Gastroesophageal sphincter (tissue), 3 donors: Measurements from ENCODE around the gene ILF3.

Experiments
- POLR2A ChIP-seq, 2 donors: fragments of 450-650 bp; IDR thresholded peaks; one replicate each; pipeline ENCODE4 v1.6.1; 2017; ENCODE audit warnings: antibody characterized with exemption in 2 of 2, mild to moderate bottlenecking in 2 of 2, moderate library complexity in 1 of 2
- POLR2AphosphoS5 ChIP-seq: sonication (generic); formaldehyde crosslinking; IDR thresholded peaks from one replicate; pipeline ENCODE4 v1.6.1; 2017; ENCODE audit warnings: antibody characterized with exemption
- TF ChIP-seq, protein P1 (sequence below), 4 experiments: fragments of 200-600 bp in 2 of 4; fragments of 450-650 bp in 2 of 4; sonication (generic) in 1 of 4; IDR thresholded peaks; one replicate each; pipeline ENCODE4 v1.5.1; 2017 to 2019; ENCODE audit warnings: antibody characterized with exemption in 4 of 4, mild to moderate bottlenecking in 2 of 4, moderate library complexity in 2 of 4

DNA sequence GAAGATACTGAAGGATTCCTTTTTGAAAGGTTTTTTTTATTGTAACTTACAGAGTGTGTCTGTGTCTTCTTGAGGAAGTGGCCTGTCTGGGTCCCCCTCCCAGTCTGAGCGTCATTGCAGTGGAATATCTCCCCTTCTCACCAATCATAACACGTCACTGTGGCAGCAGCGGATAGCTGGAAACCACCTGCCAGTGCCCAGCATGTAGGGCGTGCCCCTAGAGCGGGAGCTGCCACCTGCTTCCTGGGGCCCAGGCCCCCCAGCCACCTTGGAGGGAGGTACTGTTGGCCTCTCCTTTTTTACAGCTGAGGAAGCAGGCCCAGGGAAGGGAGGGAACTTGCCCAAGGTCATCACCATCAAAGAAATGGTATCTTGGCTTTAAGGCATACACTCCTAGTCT, 59.2 kb downstream of the ILF3 start:
- TF ChIP-seq, protein P1, sequence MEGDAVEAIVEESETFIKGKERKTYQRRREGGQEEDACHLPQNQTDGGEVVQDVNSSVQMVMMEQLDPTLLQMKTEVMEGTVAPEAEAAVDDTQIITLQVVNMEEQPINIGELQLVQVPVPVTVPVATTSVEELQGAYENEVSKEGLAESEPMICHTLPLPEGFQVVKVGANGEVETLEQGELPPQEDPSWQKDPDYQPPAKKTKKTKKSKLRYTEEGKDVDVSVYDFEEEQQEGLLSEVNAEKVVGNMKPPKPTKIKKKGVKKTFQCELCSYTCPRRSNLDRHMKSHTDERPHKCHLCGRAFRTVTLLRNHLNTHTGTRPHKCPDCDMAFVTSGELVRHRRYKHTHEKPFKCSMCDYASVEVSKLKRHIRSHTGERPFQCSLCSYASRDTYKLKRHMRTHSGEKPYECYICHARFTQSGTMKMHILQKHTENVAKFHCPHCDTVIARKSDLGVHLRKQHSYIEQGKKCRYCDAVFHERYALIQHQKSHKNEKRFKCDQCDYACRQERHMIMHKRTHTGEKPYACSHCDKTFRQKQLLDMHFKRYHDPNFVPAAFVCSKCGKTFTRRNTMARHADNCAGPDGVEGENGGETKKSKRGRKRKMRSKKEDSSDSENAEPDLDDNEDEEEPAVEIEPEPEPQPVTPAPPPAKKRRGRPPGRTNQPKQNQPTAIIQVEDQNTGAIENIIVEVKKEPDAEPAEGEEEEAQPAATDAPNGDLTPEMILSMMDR (IDR thresholded peaks at IDR 0.05), result no peak
- TF ChIP-seq POLR2AphosphoS5 (no peak), POLR2A (IDR thresholded peaks at IDR 0.05) (no peak)
